Measurements from ENCODE around the gene LYZL6. TPM values are rescaled to one million over a fixed set of nuclear protein-coding genes. Genes with fewer than 3 reads are reported as not detected.

LYZL6 gene
- total and polyA plus RNA-seq, 2 of the 8 experiments (the other 6 are each of a cell fraction or from before 2014, with no cell fraction given): not detected

DNA sequence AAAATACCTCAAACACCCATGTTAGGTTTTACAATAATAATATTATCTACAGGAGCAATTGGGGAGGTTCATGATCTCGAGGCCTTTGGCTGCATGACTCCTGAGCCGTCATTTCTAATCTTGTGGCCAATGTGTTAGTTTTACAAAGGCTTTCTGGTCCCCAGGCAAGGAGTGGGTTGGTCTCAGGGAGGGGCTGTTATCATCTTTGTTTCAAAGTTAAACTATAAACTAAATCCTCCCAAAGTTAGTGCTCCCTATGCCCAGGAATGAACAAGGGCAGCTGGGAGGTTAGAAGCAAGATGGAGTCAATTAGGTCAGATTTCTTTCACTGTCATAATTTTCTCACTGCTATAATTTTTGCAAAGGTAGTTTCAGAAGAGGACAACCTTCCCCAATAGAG lies 54.3 kb downstream of the LYZL6 start:
- H3K23ac ChIP-seq (ENCODE audit: insufficient read length): no peak overlapping the region
- H2BK120ac ChIP-seq (replicated peaks; ENCODE audit: low read depth, low read length): no peak overlapping the region
- no peak overlapping the region for H2AFZ ChIP-seq (ENCODE audit: low read length)
- no peak overlapping the region for H3K4me2 ChIP-seq (ENCODE audit: insufficient read depth in 1 of 2, low read depth in 2 of 2, low read length in 2 of 2)
- FAIRE-seq (no peak), DNase-seq (ENCODE audit: low read depth in 1 of 2, low spot score in 2 of 2) (no peak)
- H4K5ac ChIP-seq (ENCODE audit: insufficient read length, low read depth, low read length): no peak overlapping the region
- H3K79me1 ChIP-seq (ENCODE audit: low read depth, low read length): no peaks in the 10 kb centered on the region
- H3K4me3 ChIP-seq (ENCODE audit: extremely low read depth in 1 of 4, insufficient read depth in 2 of 4, low read depth in 3 of 4, low read length in 4 of 4): no peak overlapping the region
- no peak overlapping the region for H2BK12ac ChIP-seq (ENCODE audit: low read depth, low read length)
- WGBS, 2 experiments (ENCODE audit: extremely low coverage in 1 of 2, insufficient coverage in 1 of 2, insufficient read length in 1 of 2, insufficient replicate concordance in 2 of 2, low coverage in 1 of 2, low lambda C conversion rate in 2 of 2, missing lambda C conversion rate in 1 of 2): 89% methylated on average over 2 of the region's 2 CpGs; no CpG with 5 or more reads in 1 of the 2 experiments
- H4K8ac ChIP-seq (ENCODE audit: extremely low read depth, insufficient read depth, low read length): no peak overlapping the region
- TF ChIP-seq, protein P1, sequence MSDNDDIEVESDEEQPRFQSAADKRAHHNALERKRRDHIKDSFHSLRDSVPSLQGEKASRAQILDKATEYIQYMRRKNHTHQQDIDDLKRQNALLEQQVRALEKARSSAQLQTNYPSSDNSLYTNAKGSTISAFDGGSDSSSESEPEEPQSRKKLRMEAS (IDR thresholded peaks at IDR 0.05): no peak
- TF ChIP-seq, protein P2, sequence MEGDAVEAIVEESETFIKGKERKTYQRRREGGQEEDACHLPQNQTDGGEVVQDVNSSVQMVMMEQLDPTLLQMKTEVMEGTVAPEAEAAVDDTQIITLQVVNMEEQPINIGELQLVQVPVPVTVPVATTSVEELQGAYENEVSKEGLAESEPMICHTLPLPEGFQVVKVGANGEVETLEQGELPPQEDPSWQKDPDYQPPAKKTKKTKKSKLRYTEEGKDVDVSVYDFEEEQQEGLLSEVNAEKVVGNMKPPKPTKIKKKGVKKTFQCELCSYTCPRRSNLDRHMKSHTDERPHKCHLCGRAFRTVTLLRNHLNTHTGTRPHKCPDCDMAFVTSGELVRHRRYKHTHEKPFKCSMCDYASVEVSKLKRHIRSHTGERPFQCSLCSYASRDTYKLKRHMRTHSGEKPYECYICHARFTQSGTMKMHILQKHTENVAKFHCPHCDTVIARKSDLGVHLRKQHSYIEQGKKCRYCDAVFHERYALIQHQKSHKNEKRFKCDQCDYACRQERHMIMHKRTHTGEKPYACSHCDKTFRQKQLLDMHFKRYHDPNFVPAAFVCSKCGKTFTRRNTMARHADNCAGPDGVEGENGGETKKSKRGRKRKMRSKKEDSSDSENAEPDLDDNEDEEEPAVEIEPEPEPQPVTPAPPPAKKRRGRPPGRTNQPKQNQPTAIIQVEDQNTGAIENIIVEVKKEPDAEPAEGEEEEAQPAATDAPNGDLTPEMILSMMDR (IDR thresholded peaks at IDR 0.05; ENCODE audit: control extremely low read depth in 1 of 3, insufficient read depth in 1 of 3, low read depth in 1 of 3, low read length in 3 of 3): no peak
- TF ChIP-seq, protein P3, sequence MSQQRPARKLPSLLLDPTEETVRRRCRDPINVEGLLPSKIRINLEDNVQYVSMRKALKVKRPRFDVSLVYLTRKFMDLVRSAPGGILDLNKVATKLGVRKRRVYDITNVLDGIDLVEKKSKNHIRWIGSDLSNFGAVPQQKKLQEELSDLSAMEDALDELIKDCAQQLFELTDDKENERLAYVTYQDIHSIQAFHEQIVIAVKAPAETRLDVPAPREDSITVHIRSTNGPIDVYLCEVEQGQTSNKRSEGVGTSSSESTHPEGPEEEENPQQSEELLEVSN (IDR thresholded peaks at IDR 0.05): no peak
- no peak overlapping the region for H2BK15ac ChIP-seq (ENCODE audit: low read length)
- H3K56ac ChIP-seq (replicated peaks; ENCODE audit: insufficient read length, low read depth, low read length): no peak overlapping the region
- H2BK5ac ChIP-seq (ENCODE audit: low read depth, low read length): no peak overlapping the region
- H3K4me1 ChIP-seq (replicated peaks in 1 of 4; ENCODE audit: control insufficient read depth in 3 of 4, insufficient read depth in 4 of 4, low read length in 3 of 4): peaks cover 0 to 8% (median 3%) of the 10 kb centered on the region in 4 experiments; a peak in 5 of 7 replicates
- no peaks in the 10 kb centered on the region for H3K79me2 ChIP-seq (ENCODE audit: control insufficient read depth in 1 of 2, insufficient read depth in 2 of 2, low read length in 2 of 2)
- no peak overlapping the region for H3K9ac ChIP-seq (replicated peaks in 1 of 4; ENCODE audit: extremely low read depth in 1 of 4, low read depth in 3 of 4, low read length in 3 of 4)
- H3K23me2 ChIP-seq (ENCODE audit: low read depth, low read length): no peaks in the 10 kb centered on the region
- no peak overlapping the region for H2AK5ac ChIP-seq (ENCODE audit: low read depth, low read length)
- H4K91ac ChIP-seq (replicated peaks; ENCODE audit: insufficient read length, low read length): no peak overlapping the region
- no peaks in the 10 kb centered on the region for H3K9me3 ChIP-seq (ENCODE audit: insufficient read depth in 2 of 2, low read depth in 1 of 2, low read length in 1 of 2)
- no peak overlapping the region for H3K4ac ChIP-seq (replicated peaks; ENCODE audit: insufficient read length, low read depth, low read length)
- H3K14ac ChIP-seq (ENCODE audit: insufficient read length): no peak overlapping the region
- H3K18ac ChIP-seq (ENCODE audit: extremely low read depth, low read length): no peak overlapping the region
- H3K36me3 ChIP-seq (ENCODE audit: control insufficient read depth in 2 of 4, insufficient read depth in 4 of 4, low read length in 3 of 4): no peaks in the 10 kb centered on the region
- CTCF ChIA-PET (ENCODE audit: partially characterized antibody): interaction anchor here (0.8 to 0.9 kb wide), 2 partner anchors 13 to 18 kb away, joined by 3 to 5 read pairs; no protein-coding TSS in a partner anchor
- no peak overlapping the region for H3K27ac ChIP-seq (ENCODE audit: low read depth, low read length)
- no peaks in the 10 kb centered on the region for H4K20me1 ChIP-seq (replicated peaks in 1 of 2; ENCODE audit: control insufficient read depth in 1 of 2, insufficient read depth in 2 of 2, low read length in 2 of 2)
- POLR2A ChIA-PET (ENCODE audit: partially characterized antibody): no interaction called here
- H3K27me3 ChIP-seq (replicated peaks in 1 of 4; ENCODE audit: control insufficient read depth in 3 of 4, extremely low read depth in 1 of 4, insufficient read depth in 3 of 4, low read length in 3 of 4): no peaks in the 10 kb centered on the region
- H2BK20ac ChIP-seq (ENCODE audit: low read length): no peak overlapping the region
